Sigmoid colon (tissue), 7 donors: ENCODE data around the gene NTHL1. TPM values are rescaled to one million over a fixed set of nuclear protein-coding genes. Genes with fewer than 3 reads are reported as not detected.

Experiments used
- DNase-seq: peaks from one replicate; pipeline ENCODE4 v3.0.0-alpha.2; 2019
- H3K27ac ChIP-seq, 4 donors: fragments of 200-600 bp; sonication (generic); one replicate each; pipeline ENCODE4 v1.5.1; 2016 to 2019; ENCODE audit warnings: mild to moderate bottlenecking in 1 of 4
- H3K27me3 ChIP-seq, 3 donors: fragments of 200-600 bp; sonication (generic); one replicate each; pipeline ENCODE4 v1.5.1; 2019; ENCODE audit warnings: mild to moderate bottlenecking in 1 of 3
- H3K36me3 ChIP-seq, 4 donors: fragments of 200-600 bp; sonication (generic); one replicate each; pipeline ENCODE4 v1.5.1; 2016 to 2019
- H3K4me1 ChIP-seq, 4 donors: fragments of 200-600 bp; sonication (generic); one replicate each; pipeline ENCODE4 v1.5.1; 2017 to 2019
- H3K4me3 ChIP-seq, 4 donors: fragments of 200-600 bp; sonication (generic); one replicate each; pipeline ENCODE4 v1.5.1; 2017 to 2019; ENCODE audit warnings: mild to moderate bottlenecking in 2 of 4, moderate library complexity in 1 of 4
- H3K9me3 ChIP-seq, 4 donors: fragments of 200-600 bp in 3 of 4; sonication (generic) in 3 of 4; one replicate each; pipeline versions ENCODE4 v1.5.1 to v1.6.1; 2013 to 2019
- CTCF ChIP-seq, 4 experiments: fragments of 450-650 bp in 3 of 4; fragments of 200-600 bp in 1 of 4; IDR thresholded peaks; one replicate each; pipeline ENCODE4 v1.5.1; 2016 to 2019; ENCODE audit warnings: antibody characterized with exemption in 4 of 4, mild to moderate bottlenecking in 3 of 4, moderate library complexity in 2 of 4
- EP300 ChIP-seq, 4 donors: sonication (generic); formaldehyde crosslinking; IDR thresholded peaks; one replicate each; pipeline ENCODE4 v1.6.1; 2017; ENCODE audit warnings: antibody characterized with exemption in 4 of 4
- POLR2A ChIP-seq, 2 donors: fragments of 450-650 bp; IDR thresholded peaks; one replicate each; pipeline ENCODE4 v1.6.1; 2016; ENCODE audit warnings: antibody characterized with exemption in 2 of 2, mild to moderate bottlenecking in 2 of 2, moderate library complexity in 2 of 2
- POLR2AphosphoS5 ChIP-seq, 4 donors: sonication (generic); formaldehyde crosslinking; IDR thresholded peaks; one replicate each; pipeline ENCODE4 v1.6.1; 2017; ENCODE audit warnings: antibody characterized with exemption in 4 of 4
- WGBS, 2 donors: extraction: QIAGEN DNeasy Blood & Tissue Kit; methylation state at CpG; one replicate each; pipeline ENCODE4 v1.1.7; 2013; 5-methylcytosine and 5-hydroxymethylcytosine counted together
- intact Hi-C: fragments of 100-400 bp; cut with DNase I; formaldehyde crosslinking; loops from one replicate; pipeline ENCODE4 v1.15.1; 2023
- polyA plus RNA-seq, 3 donors: library from polyadenylated mRNA; stranded (reverse); fragments of 200-250 nt; gene quantifications; one replicate each; pipeline ENCODE4 v1.2.3, GENCODE V29; 2013
- total RNA-seq, 4 donors: library from RNA; depleted of rRNA; stranded (reverse); fragments of >200 nt; gene quantifications; one replicate each; pipeline ENCODE4 v1.1.0, GENCODE V29; 2016
- donor health status: healthy with polysubstance abuse.
- donor health status: Bipolar disorder and iron deficiency.
- donor health status: healthy.

NTHL1 gene
- total and polyA plus RNA-seq, 7 donors, result 18.4 to 44.5 (median 28.5) TPM

- Histone ChIP-seq H3K9me3 (no peaks in the 10 kb centered on the region), H3K27me3 (no peaks in the 10 kb centered on the region), H3K4me3 (no peak overlapping the region), H3K4me1 (peaks cover 0 to 27% (median 22%) of the 10 kb centered on the region in 4 donors), H3K27ac (no peak overlapping the region), H3K36me3 (peaks cover 21 to 82% (median 43%) of the 10 kb centered on the region in 4 donors)
- 88 to 93% methylated on average over 16 of the region's 16 CpGs for WGBS, 2 donors
- TF ChIP-seq CTCF (IDR thresholded peaks at IDR 0.05), result no peak
- no peak for TF ChIP-seq POLR2A (IDR thresholded peaks at IDR 0.05)
- no peak for TF ChIP-seq EP300 (IDR thresholded peaks at IDR 0.05)
- no peak for TF ChIP-seq POLR2AphosphoS5 (IDR thresholded peaks at IDR 0.05)
- DNase-seq, result no peak
- intact Hi-C loops, result no loop called here
Observed at GRCh38 chr16:2079991-2080390, 32.4 kb upstream of the NTHL1 start.

- intact Hi-C loops, result no loop called here
- no peak for TF ChIP-seq CTCF (IDR thresholded peaks at IDR 0.05)
- no peak for TF ChIP-seq EP300 (IDR thresholded peaks at IDR 0.05)
- no peak for TF ChIP-seq POLR2A (IDR thresholded peaks at IDR 0.05)
- TF ChIP-seq POLR2AphosphoS5 (IDR thresholded peaks at IDR 0.05), result no peak
- Histone ChIP-seq H3K9me3 (no peaks in the 10 kb centered on the region), H3K4me3 (no peak overlapping the region), H3K27ac (no peak overlapping the region), H3K4me1 (peaks cover 0 to 27% (median 22%) of the 10 kb centered on the region in 4 donors), H3K27me3 (no peaks in the 10 kb centered on the region), H3K36me3 (peaks cover 25 to 82% (median 47%) of the 10 kb centered on the region in 4 donors)
- WGBS, 2 donors, result 96% methylated on average over 30 of the region's 30 CpGs
- no peak for DNase-seq
Observed at GRCh38 chr16:2079311-2079800, 31.7 kb upstream of the NTHL1 start.

- H3K27me3 ChIP-seq, result no peaks in the 10 kb centered on the region
- H3K4me3 ChIP-seq, result no peak overlapping the region
- no peaks in the 10 kb centered on the region for H3K9me3 ChIP-seq
- TF ChIP-seq POLR2A (IDR thresholded peaks at IDR 0.05) (no peak), CTCF (IDR thresholded peaks at IDR 0.05) (no peak), POLR2AphosphoS5 (IDR thresholded peaks at IDR 0.05) (no peak), EP300 (IDR thresholded peaks at IDR 0.05) (no peak)
- DNase-seq, result no peak
- 95% methylated on average over 23 of the region's 23 CpGs for WGBS, 2 donors
- intact Hi-C loops, result no loop called here
- no peak overlapping the region for H3K27ac ChIP-seq
- peaks cover 0 to 23% (median 18%) of the 10 kb centered on the region in 4 donors for H3K4me1 ChIP-seq
- peaks cover 32 to 83% (median 54%) of the 10 kb centered on the region in 4 donors for H3K36me3 ChIP-seq
Observed at GRCh38 chr16:2078691-2079090, 31.1 kb upstream of the NTHL1 start.

- TF ChIP-seq CTCF (IDR thresholded peaks at IDR 0.05) (no peak), POLR2A (IDR thresholded peaks at IDR 0.05) (no peak), POLR2AphosphoS5 (IDR thresholded peaks at IDR 0.05) (no peak), EP300 (IDR thresholded peaks at IDR 0.05) (no peak)
- DNase-seq, result no peak
- intact Hi-C loops, result no loop called here
- H3K9me3 ChIP-seq, result no peaks in the 10 kb centered on the region
- H3K4me1 ChIP-seq, result peaks cover 0 to 18% (median 13%) of the 10 kb centered on the region in 4 donors
- H3K27me3 ChIP-seq, result no peaks in the 10 kb centered on the region
- H3K36me3 ChIP-seq, result peaks cover 37 to 89% (median 59%) of the 10 kb centered on the region in 4 donors
- WGBS, 2 donors, result 96 to 98% methylated on average over 7 of the region's 7 CpGs
- no peak overlapping the region for H3K27ac ChIP-seq
- H3K4me3 ChIP-seq, result no peak overlapping the region
Observed at GRCh38 chr16:2078096-2078495, 30.5 kb upstream of the NTHL1 start.

- 96% methylated on average over 21 of the region's 21 CpGs for whole genome bisulfite sequencing, 2 donors
- H3K27me3 ChIP-seq, result no peaks in the 10 kb centered on the region
- no peak overlapping the region for H3K4me3 ChIP-seq
- TF ChIP-seq CTCF (IDR thresholded peaks at IDR 0.05) (no peak), POLR2AphosphoS5 (IDR thresholded peaks at IDR 0.05) (no peak), POLR2A (IDR thresholded peaks at IDR 0.05) (no peak), EP300 (IDR thresholded peaks at IDR 0.05) (no peak)
- peaks cover 0 to 17% (median 9%) of the 10 kb centered on the region in 4 donors for H3K4me1 ChIP-seq
- intact Hi-C loops, result no loop called here
- no peak for DNase-seq
- no peaks in the 10 kb centered on the region for H3K9me3 ChIP-seq
- peaks cover 41 to 93% (median 62%) of the 10 kb centered on the region in 4 donors for H3K36me3 ChIP-seq
- H3K27ac ChIP-seq, result no peak overlapping the region
Observed at GRCh38 chr16:2077696-2078095, 30.1 kb upstream of the NTHL1 start.
